ENCODE results near the gene ARHGDIB. TPM values are rescaled to one million over a fixed set of nuclear protein-coding genes. Genes with fewer than 3 reads are reported as not detected.

The ARHGDIB gene
- 569 and 729 TPM in 2 replicates for total RNA-seq (2014; rRNA removed; shearing (Covaris generic))
- 737 and 762 TPM in 2 replicates for total RNA-seq (2022)
- percentile 97 among the genes with signal in this experiment for Bru-seq, nascent RNA
- percentile 97 among the genes with signal in this experiment for BruChase-seq, experiment 1, labeled RNA remaining after a 6-hour chase
- percentile 91 among the genes with signal in this experiment for BruChase-seq, experiment 2, labeled RNA remaining after a 2-hour chase
- long read RNA-seq, transcript ARHGDIB-201 (6 exons, 1,256 nt), result major isoform, 1,071 of 1,153 reads
- long read RNA-seq, transcript ARHGDIB-206 (7 exons, 859 nt), result minor isoform, 16 of 1,153 reads
- long read RNA-seq, partial matches to known transcripts, result 37 of 1,153 reads
- long read RNA-seq, other reads (novel, unspliced or antisense), result 29 of 1,153 reads

DNA sequence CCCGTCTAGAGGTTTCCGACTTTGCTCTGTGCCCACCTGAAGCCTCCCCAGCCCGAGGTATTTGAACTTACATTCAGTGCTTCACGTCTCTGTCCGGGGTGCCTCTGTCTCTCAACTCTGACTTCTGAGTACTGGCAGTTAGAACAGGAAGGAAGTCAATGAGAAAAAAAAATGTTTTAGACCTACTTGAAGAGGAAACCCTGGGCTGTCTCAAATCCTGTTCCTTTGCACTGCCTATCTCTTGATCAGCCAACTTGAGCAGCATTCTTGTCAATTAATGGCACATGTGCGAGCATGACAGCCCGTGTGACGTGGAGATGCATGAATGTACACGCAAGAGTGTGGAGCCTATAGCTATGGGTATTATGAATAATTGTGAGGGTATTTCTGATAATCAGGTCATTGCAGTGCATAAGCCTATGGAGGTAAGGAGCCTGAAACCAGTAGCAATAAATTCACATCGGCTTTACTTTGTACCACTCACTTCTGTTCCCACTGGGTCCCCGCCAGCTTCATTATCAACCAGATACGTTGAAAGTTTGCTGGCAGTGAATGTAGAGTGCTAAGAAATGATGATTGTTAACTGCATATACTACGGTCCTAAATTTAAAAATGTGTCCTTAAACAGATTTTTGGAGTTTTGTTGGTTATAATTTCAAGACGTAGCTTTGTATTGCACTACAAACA is at the start of gene ARHGDIB:
Gene ARHGDIB, minus strand, starts transcription at position 136 of the 687 bp plus-strand sequence. CDS start 10,889 bp downstream, outside the sequence.
- Histone ChIP-seq H3K9me2 (ENCODE audit: insufficient read depth, low read length) (no peaks in the 10 kb centered on the region), H2AFZ (ENCODE audit: low read length) (peak within 1 kb of the TSS; percentile 87), H3K4me2 (ENCODE audit: low read length) (peak within 1 kb of the TSS; percentile 94), H3K9me3 (ENCODE audit: low read length) (no peaks in the 10 kb centered on the region), H3K4me1 (ENCODE audit: insufficient read depth, low read length, poor library complexity, severe bottlenecking) (peaks cover 45% of the 10 kb centered on the region), H3K36me3 (ENCODE audit: insufficient read depth, low read length) (peaks cover 37% of the 10 kb centered on the region), H3K27ac (ENCODE audit: low read depth, low read length, poor library complexity, severe bottlenecking) (peak within 1 kb of the TSS; percentile 97), H3K4me3 (ENCODE audit: low read depth, low read length, poor library complexity, severe bottlenecking) (peak within 1 kb of the TSS; percentile 72), H3K79me2 (ENCODE audit: insufficient read depth, low read depth, low read length) (peaks cover 48% of the 10 kb centered on the region), H4K20me1 (ENCODE audit: insufficient read depth, low read length) (peaks cover 30% of the 10 kb centered on the region)
- TF ChIP-seq, protein P1, sequence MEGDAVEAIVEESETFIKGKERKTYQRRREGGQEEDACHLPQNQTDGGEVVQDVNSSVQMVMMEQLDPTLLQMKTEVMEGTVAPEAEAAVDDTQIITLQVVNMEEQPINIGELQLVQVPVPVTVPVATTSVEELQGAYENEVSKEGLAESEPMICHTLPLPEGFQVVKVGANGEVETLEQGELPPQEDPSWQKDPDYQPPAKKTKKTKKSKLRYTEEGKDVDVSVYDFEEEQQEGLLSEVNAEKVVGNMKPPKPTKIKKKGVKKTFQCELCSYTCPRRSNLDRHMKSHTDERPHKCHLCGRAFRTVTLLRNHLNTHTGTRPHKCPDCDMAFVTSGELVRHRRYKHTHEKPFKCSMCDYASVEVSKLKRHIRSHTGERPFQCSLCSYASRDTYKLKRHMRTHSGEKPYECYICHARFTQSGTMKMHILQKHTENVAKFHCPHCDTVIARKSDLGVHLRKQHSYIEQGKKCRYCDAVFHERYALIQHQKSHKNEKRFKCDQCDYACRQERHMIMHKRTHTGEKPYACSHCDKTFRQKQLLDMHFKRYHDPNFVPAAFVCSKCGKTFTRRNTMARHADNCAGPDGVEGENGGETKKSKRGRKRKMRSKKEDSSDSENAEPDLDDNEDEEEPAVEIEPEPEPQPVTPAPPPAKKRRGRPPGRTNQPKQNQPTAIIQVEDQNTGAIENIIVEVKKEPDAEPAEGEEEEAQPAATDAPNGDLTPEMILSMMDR (conservative IDR thresholded peaks at IDR 0.05; ENCODE audit: low read length), result no peak
- TF ChIP-seq EZH2phosphoT487 (IDR thresholded peaks at IDR 0.05; ENCODE audit: borderline replicate concordance, low read depth, low read length), result no peak
- intact Hi-C loops (cut with micrococcal nuclease; ENCODE audit: unreplicated experiment), result loop anchor here (2.0 to 10.0 kb wide), 4 partner anchors 33 to 804 kb away; a partner anchor contains a TSS
- DNase-seq (ENCODE audit: low spot score), result peak; percentile 94
- no TSS peak for BruUV-seq (replicated peaks)
- CTCF ChIA-PET (ENCODE audit: unreplicated experiment), result interaction anchor here (0.8 kb wide), 1 partner anchor 22 kb away, joined by 3 read pairs; no protein-coding TSS in a partner anchor
- POLR2A ChIA-PET, result interaction anchor here (0.6 to 5.0 kb wide), 18 partner anchors 9 to 296 kb away, joined by 3 to 36 read pairs (median 3); partner anchors contain the start of genes C12orf60 and PDE6H

DNA sequence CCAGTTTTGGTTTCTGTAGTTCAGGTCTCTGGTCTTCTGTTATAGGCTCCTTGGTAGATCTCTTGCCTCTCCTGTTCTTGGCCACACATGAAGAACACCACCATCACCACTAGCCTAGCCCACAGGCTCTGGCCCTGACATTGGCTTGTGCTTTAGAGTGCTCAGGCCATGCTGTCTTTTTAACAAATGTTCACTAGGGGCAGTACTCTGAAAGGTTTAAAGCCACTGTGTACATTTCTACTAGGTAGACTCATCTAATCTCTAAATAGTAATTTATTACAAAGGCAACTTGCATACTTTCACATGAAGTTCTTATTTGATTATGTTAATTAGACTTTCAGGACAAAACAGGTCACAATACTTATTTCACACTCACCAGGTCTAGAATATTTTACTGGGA is 49.8 kb upstream of the ARHGDIB start:
- Histone ChIP-seq H2AFZ (ENCODE audit: low read length) (no peak overlapping the region), H3K9me3 (ENCODE audit: low read length) (no peaks in the 10 kb centered on the region), H4K20me1 (ENCODE audit: insufficient read depth, low read length) (no peaks in the 10 kb centered on the region), H3K4me1 (ENCODE audit: insufficient read depth, low read length, poor library complexity, severe bottlenecking) (no peaks in the 10 kb centered on the region), H3K9me2 (ENCODE audit: insufficient read depth, low read length) (no peaks in the 10 kb centered on the region), H3K36me3 (ENCODE audit: insufficient read depth, low read length) (no peaks in the 10 kb centered on the region), H3K27ac (ENCODE audit: low read depth, low read length, poor library complexity, severe bottlenecking) (no peak overlapping the region), H3K4me2 (ENCODE audit: low read length) (no peak overlapping the region), H3K4me3 (ENCODE audit: low read depth, low read length, poor library complexity, severe bottlenecking) (no peak overlapping the region), H3K79me2 (ENCODE audit: insufficient read depth, low read depth, low read length) (no peaks in the 10 kb centered on the region)
- peak; percentile 23 for DNase-seq (ENCODE audit: low spot score)
- ChIA-PET POLR2A (no interaction called here), CTCF (ENCODE audit: unreplicated experiment) (no interaction called here)
- intact Hi-C loops (cut with micrococcal nuclease; ENCODE audit: unreplicated experiment), result no loop called here
- TF ChIP-seq EZH2phosphoT487 (IDR thresholded peaks at IDR 0.05; ENCODE audit: borderline replicate concordance, low read depth, low read length), result no peak
- TF ChIP-seq, protein P1 (conservative IDR thresholded peaks at IDR 0.05; ENCODE audit: low read length), result peak; percentile 66
- BruUV-seq (replicated peaks), result no TSS peak

All from OCI-LY7 (cell line).